ENCODE results near the gene CCNJ. TPM values are rescaled to one million over a fixed set of nuclear protein-coding genes. Genes with fewer than 3 reads are reported as not detected.
"Not testable (repeated sequence)": the region's sequence is repeated elsewhere in the genome, so short reads cannot be mapped to it uniquely, and the experiment has no call there.

Gene CCNJ, protein sequence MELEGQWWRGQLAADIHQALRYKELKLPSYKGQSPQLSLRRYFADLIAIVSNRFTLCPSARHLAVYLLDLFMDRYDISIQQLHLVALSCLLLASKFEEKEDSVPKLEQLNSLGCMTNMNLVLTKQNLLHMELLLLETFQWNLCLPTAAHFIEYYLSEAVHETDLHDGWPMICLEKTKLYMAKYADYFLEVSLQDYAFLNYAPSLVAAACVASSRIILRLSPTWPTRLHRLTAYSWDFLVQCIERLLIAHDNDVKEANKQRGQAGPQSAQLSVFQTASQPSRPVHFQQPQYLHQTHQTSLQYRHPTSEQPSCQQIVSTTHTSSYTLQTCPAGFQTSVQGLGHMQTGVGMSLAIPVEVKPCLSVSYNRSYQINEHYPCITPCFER
- total RNA-seq = 1 to 10 TPM; 1.3 to 3.3 (median 2.3) TPM
- long read RNA-seq, partial matches to known transcripts = 0 of 1 reads
- long read RNA-seq, other reads (novel, unspliced or antisense) = 0 of 1 reads

DNA sequence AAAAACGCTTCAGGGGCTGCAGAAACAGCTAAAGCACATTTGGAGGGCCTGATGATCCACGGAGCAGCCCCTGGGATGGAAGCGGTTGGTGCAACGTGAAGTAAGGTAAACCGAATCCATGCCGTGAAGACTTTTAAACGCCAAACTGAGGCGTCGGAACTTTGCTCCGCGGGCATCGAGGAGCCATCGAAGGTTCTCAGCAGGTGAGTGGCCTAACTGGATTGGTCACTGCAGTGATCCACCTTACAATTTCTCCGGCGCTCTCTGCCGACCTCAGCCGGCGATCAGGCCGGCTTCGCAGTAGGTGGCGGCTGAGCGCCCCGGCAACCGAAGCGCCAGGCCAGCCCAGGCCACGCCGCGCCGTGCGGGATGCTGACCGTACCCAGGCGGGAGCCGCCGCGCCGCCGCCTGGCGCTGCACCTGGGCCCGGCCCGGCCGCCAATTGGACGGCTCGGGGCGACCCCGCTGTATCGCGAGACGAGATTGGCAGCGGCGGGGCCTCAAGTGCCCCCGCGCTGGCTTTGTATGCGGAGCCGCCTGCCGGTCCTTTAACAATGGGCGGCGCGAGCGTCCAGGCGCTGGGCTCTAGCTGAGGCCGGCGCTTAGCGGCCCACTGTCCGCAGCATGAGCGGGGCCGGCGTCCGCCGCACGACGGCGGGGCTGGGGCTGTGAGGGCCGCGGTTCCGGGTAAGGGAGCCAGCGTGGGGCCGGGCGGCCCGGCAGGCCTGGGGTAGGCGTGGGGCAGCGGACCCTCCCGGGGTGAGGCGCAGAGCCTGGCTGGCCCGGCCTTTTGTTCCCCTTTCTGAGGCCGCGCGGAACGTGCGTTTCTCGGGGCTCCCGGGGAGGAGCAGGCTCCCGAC is at the start of gene CCNJ:
Gene CCNJ (plus strand): TSS at position 551 of the 860 bp plus-strand sequence. CDS start 811 bp downstream, outside the sequence.
- intact Hi-C loops (cut with DNase I) = no loop called here
- H3K27me3 ChIP-seq = no peaks in the 10 kb centered on the region
- H3K4me1 ChIP-seq = no peaks in the 10 kb centered on the region
- ATAC-seq (peak; percentile 93 to 95 (median 93)), DNase-seq (peak; percentile 83 to 88 (median 87))
- peak within 1 kb of the TSS; percentile 55 to 68 (median 66) for H3K4me3 ChIP-seq
- 14% methylated on average over 11 of the region's 92 CpGs for WGBS (ENCODE audit: insufficient coverage, low coverage, low lambda C conversion rate, missing lambda C conversion rate)
- H3K9me3 ChIP-seq = no peaks in the 10 kb centered on the region
- peak; percentile 81 for TF ChIP-seq POLR2A (IDR thresholded peaks at IDR 0.05)
- TF ChIP-seq, protein P1, sequence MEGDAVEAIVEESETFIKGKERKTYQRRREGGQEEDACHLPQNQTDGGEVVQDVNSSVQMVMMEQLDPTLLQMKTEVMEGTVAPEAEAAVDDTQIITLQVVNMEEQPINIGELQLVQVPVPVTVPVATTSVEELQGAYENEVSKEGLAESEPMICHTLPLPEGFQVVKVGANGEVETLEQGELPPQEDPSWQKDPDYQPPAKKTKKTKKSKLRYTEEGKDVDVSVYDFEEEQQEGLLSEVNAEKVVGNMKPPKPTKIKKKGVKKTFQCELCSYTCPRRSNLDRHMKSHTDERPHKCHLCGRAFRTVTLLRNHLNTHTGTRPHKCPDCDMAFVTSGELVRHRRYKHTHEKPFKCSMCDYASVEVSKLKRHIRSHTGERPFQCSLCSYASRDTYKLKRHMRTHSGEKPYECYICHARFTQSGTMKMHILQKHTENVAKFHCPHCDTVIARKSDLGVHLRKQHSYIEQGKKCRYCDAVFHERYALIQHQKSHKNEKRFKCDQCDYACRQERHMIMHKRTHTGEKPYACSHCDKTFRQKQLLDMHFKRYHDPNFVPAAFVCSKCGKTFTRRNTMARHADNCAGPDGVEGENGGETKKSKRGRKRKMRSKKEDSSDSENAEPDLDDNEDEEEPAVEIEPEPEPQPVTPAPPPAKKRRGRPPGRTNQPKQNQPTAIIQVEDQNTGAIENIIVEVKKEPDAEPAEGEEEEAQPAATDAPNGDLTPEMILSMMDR (IDR thresholded peaks at IDR 0.05) = peak in 1 of 4 donors; percentile 34
- H3K36me3 ChIP-seq = no peaks in the 10 kb centered on the region
- peak within 1 kb of the TSS; percentile 46 to 81 (median 61) for H3K27ac ChIP-seq

DNA sequence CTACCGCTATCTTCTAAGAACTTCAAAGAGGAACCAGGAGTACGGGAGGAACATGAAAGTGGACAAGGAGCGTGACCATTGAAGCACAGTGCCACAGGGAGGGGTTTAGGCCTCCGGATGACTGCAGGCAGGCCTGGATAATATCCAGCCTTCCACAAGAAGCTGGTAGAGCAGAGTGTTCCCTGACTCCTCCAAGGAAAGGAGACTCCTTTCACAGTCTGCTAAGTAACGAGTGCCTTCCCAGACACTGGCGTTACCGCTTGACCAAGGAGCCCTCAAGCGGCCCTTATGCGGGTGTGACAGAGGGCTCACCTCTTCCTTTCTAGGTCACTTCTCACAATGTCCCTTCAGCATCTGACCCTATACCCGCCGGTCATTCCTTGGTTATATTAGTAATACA is 49.0 kb upstream of the CCNJ start:
- WGBS (ENCODE audit: insufficient coverage, low coverage, low lambda C conversion rate, missing lambda C conversion rate) = 79% methylated on average over 7 of the region's 11 CpGs

DNA sequence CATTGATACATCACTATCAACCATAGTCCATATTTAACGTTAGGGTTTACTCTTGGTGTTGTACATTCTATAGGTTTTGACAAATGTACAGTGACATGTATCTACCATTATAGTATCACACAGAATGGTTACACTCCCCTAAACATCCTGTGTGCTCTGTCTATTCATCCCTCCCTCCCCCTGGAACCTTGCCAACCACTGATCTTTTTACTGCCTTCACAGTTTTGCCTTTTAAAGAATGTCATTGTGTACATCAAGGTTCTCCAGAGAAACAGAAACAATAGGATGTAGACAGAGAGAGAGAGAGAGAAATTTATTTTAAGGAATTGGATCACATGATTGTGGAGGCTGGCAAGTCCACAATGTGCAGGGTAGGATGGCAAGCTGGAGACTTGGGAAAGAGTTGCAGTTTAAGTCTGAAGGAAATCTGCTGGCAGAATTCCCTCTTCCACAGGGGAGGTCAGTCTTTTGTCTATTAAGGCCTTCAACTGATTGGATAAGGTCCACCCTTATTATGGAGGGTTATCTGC is 45.1 kb upstream of the CCNJ start:
- H3K9me3 ChIP-seq = no peaks in the 10 kb centered on the region
- no peak for ATAC-seq
- WGBS (ENCODE audit: insufficient coverage, low coverage, low lambda C conversion rate, missing lambda C conversion rate) = no CpG with 5 or more reads among the region's 1 CpG
- DNase-seq = no peak
- no peaks in the 10 kb centered on the region for H3K27me3 ChIP-seq
- H3K36me3 ChIP-seq = no peaks in the 10 kb centered on the region
- TF ChIP-seq, protein P1 (IDR thresholded peaks at IDR 0.05) = no peak
- TF ChIP-seq POLR2A (IDR thresholded peaks at IDR 0.05) = no peak
- H3K4me1 ChIP-seq = no peaks in the 10 kb centered on the region
- H3K27ac ChIP-seq = no peak overlapping the region
- intact Hi-C loops (cut with DNase I) = no loop called here
- no peak overlapping the region for H3K4me3 ChIP-seq

More for the DNA sequence above, 49.0 kb upstream of the CCNJ start:
- H3K36me3 ChIP-seq; intact Hi-C loops (cut with DNase I); H3K27ac ChIP-seq; DNase-seq; H3K27me3 ChIP-seq; H3K4me1 ChIP-seq; H3K9me3 ChIP-seq; ATAC-seq; H3K4me3 ChIP-seq: not testable (repeated sequence)

DNA sequence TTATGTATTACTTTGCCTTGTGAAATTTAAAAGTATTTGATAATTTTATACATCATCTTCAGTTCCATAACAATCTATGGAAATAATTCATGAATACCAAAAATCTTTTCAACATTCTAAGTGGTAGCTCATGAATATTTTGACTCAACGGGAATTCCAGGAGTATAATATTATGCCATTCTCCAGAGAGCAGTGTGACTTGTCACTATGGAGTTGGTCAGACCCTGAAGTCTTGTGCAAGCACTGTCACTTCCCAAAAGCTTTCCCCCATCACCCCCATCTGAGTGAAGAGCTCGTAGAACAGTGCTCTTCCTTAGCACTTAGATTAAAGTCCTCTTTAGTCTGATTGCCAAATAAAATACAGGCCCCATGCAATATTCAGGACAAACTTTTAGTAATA is 29.4 kb upstream of the CCNJ start:
- Histone ChIP-seq H3K27ac (no peak overlapping the region), H3K36me3 (no peaks in the 10 kb centered on the region), H3K27me3 (no peaks in the 10 kb centered on the region), H3K9me3 (no peaks in the 10 kb centered on the region), H3K4me1 (no peaks in the 10 kb centered on the region), H3K4me3 (no peak overlapping the region)
- 54% methylated on average over 2 of the region's 2 CpGs for WGBS (ENCODE audit: insufficient coverage, low coverage, low lambda C conversion rate, missing lambda C conversion rate)
- ATAC-seq (no peak), DNase-seq (no peak)
- TF ChIP-seq, protein P1 (IDR thresholded peaks at IDR 0.05) = no peak
- TF ChIP-seq POLR2A (IDR thresholded peaks at IDR 0.05) = no peak
- intact Hi-C loops (cut with DNase I) = no loop called here
